Neural cell (in vitro differentiated cells): ENCODE measurements around the gene DACH1. TPM values are rescaled to one million over a fixed set of nuclear protein-coding genes. Genes with fewer than 3 reads are reported as not detected.

Experiments used
- H2AFZ ChIP-seq: fragments of 200-600, 300-800 bp; sonication (generic), shearing (Covaris generic); 2 replicates; pipeline ENCODE4 v1.6.0; 2014; ENCODE audit warnings: low read depth, mild to moderate bottlenecking, antibody characterized with exemption, low read length, moderate library complexity
- H3F3A ChIP-seq: fragments of 200-600 bp; shearing (Covaris generic); 2 replicates; pipeline ENCODE4 v1.6.1; 2016; ENCODE audit warnings: mild to moderate bottlenecking, moderate library complexity, mixed read lengths, antibody characterized with exemption, low read length; ENCODE audit not compliant: insufficient read depth, poor library complexity, severe bottlenecking
- H3K27ac ChIP-seq: fragments of 200-600, 300-800 bp; sonication (generic), shearing (Covaris generic); 2 replicates; pipeline ENCODE4 v1.5.1; 2014; ENCODE audit warnings: mild to moderate bottlenecking, low read length, moderate library complexity
- H3K27me3 ChIP-seq: fragments of 300-800, 200-600 bp; sonication (generic), shearing (Covaris generic); 2 replicates; pipeline ENCODE4 v1.6.0; 2014; ENCODE audit warnings: mild to moderate bottlenecking, low read depth, low read length, moderate library complexity; ENCODE audit not compliant: insufficient read depth
- H3K36me3 ChIP-seq: fragments of 300-800, 200-600 bp; sonication (generic), shearing (Covaris generic); 2 replicates; pipeline ENCODE4 v1.5.1; 2014; ENCODE audit warnings: mild to moderate bottlenecking, antibody characterized with exemption, low read length, moderate library complexity; ENCODE audit not compliant: insufficient read depth
- H3K4me2 ChIP-seq: fragments of 300-800, 200-600 bp; sonication (generic), shearing (Covaris generic); 2 replicates; pipeline ENCODE4 v1.6.0; 2014; ENCODE audit warnings: mild to moderate bottlenecking, low read length
- H3K4me3 ChIP-seq: fragments of 300-800, 200-600 bp; sonication (generic), shearing (Covaris generic); 2 replicates; pipeline ENCODE4 v1.5.1; 2014; ENCODE audit warnings: mild to moderate bottlenecking, low read length, moderate library complexity
- H3K79me2 ChIP-seq: fragments of 200-600 bp; shearing (Covaris generic); replicated peaks from 2 replicates; pipeline ENCODE4 v1.6.0; 2014; ENCODE audit warnings: mild to moderate bottlenecking, low read length, moderate library complexity; ENCODE audit not compliant: insufficient read depth
- H3K9ac ChIP-seq: fragments of 300-800, 200-600 bp; sonication (generic), shearing (Covaris generic); 2 replicates; pipeline ENCODE4 v1.6.1; 2016; ENCODE audit warnings: mild to moderate bottlenecking, low read length, mixed read lengths
- H3K9me2 ChIP-seq: fragments of 200-600 bp; shearing (Covaris generic); 2 replicates; pipeline ENCODE4 v1.6.1; 2016; ENCODE audit warnings: mild to moderate bottlenecking, low read length, mixed read lengths; ENCODE audit not compliant: insufficient read depth
- H3K9me3 ChIP-seq: fragments of 200-600, 300-800 bp; sonication (generic), shearing (Covaris generic); 2 replicates; pipeline ENCODE4 v1.6.1; 2016; ENCODE audit warnings: mild to moderate bottlenecking, mixed run types, low read length, moderate library complexity, mixed read lengths
- H4K20me1 ChIP-seq: fragments of 200-600 bp; shearing (Covaris generic); 2 replicates; pipeline ENCODE4 v1.6.1; 2016; ENCODE audit warnings: mild to moderate bottlenecking, mixed run types; ENCODE audit not compliant: insufficient read depth
- EP300 ChIP-seq: fragments of 450-650 bp; conservative IDR thresholded peaks from 2 replicates; pipeline ENCODE4 v1.6.1; 2014; ENCODE audit warnings: antibody characterized with exemption, mild to moderate bottlenecking, moderate library complexity; ENCODE audit not compliant: poor library complexity, severe bottlenecking
- EZH2 ChIP-seq: fragments of 200-600, 300-800 bp; shearing (Covaris generic), sonication (generic); IDR thresholded peaks from 2 replicates; pipeline ENCODE4 v1.6.1; 2014; ENCODE audit warnings: antibody characterized with exemption, low read length, borderline replicate concordance, mild to moderate bottlenecking; ENCODE audit not compliant: insufficient read depth, poor library complexity, severe bottlenecking
- MXI1 ChIP-seq: fragments of 450-650 bp; conservative IDR thresholded peaks from 2 replicates; pipeline ENCODE4 v1.6.1; 2014; ENCODE audit warnings: antibody characterized with exemption, mild to moderate bottlenecking; ENCODE audit not compliant: poor library complexity, severe bottlenecking
- POLR2AphosphoS5 ChIP-seq: IDR thresholded peaks from 2 replicates; pipeline ENCODE4 v1.6.1; 2012
- RAD21 ChIP-seq: fragments of 450-650 bp; conservative IDR thresholded peaks from 2 replicates; pipeline ENCODE4 v1.6.1; 2014; ENCODE audit warnings: antibody characterized with exemption, mild to moderate bottlenecking, moderate library complexity
- SMC3 ChIP-seq: fragments of 450-650 bp; conservative IDR thresholded peaks from 2 replicates; pipeline ENCODE4 v1.6.1; 2014; ENCODE audit warnings: antibody characterized with exemption, mild to moderate bottlenecking, moderate library complexity; ENCODE audit not compliant: poor library complexity
- TAF1 ChIP-seq: IDR thresholded peaks from 2 replicates; pipeline ENCODE4 v1.6.1; 2012; ENCODE audit warnings: low read depth
- polyA plus RNA-seq: library from polyadenylated mRNA; depleted of rRNA; stranded (reverse); fragments of >200 nt; gene quantifications from 2 replicates; pipeline ENCODE4 v1.2.3, GENCODE V29; 2014
- TF ChIP-seq, protein P1 (sequence below): IDR thresholded peaks from 2 replicates; pipeline ENCODE4 v1.6.1; 2012; ENCODE audit warnings: borderline replicate concordance
- TF ChIP-seq, protein P2 (sequence below): fragments of 450-650 bp; IDR thresholded peaks from 2 replicates; pipeline ENCODE4 v1.5.1; 2014; ENCODE audit warnings: antibody characterized with exemption, mild to moderate bottlenecking, moderate library complexity; ENCODE audit not compliant: poor library complexity, severe bottlenecking

DACH1 gene
- polyA plus RNA-seq, 1 donor from 2014 or later = 20.0 TPM

- no peaks in the 10 kb centered on the region for H3K79me2 ChIP-seq
- H3K4me2 ChIP-seq = peak overlapping the region; percentile 25
- H3K36me3 ChIP-seq = no peaks in the 10 kb centered on the region
These were observed 108.2 kb downstream of the DACH1 start for GRCh38 chr13:71758828-71759227.

GRCh38 chr13:71754407-71754974 is 112.5 kb downstream of the DACH1 start:
- Histone ChIP-seq H3K9me3 (no peaks in the 10 kb centered on the region), H3F3A (peaks cover 2% of the 10 kb centered on the region), H3K9me2 (no peaks in the 10 kb centered on the region), H3K36me3 (no peaks in the 10 kb centered on the region), H3K79me2 (no peaks in the 10 kb centered on the region), H2AFZ (no peak overlapping the region), H3K4me2 (no peak overlapping the region), H4K20me1 (no peaks in the 10 kb centered on the region), H3K27me3 (peaks cover 4% of the 10 kb centered on the region), H3K9ac (no peak overlapping the region), H3K27ac (no peak overlapping the region), H3K4me3 (no peak overlapping the region)
- TF ChIP-seq MXI1 (no peak), EP300 (no peak), RAD21 (no peak), TAF1 (no peak), SMC3 (no peak), POLR2AphosphoS5 (no peak), EZH2 (no peak)
- TF ChIP-seq, protein P1, sequence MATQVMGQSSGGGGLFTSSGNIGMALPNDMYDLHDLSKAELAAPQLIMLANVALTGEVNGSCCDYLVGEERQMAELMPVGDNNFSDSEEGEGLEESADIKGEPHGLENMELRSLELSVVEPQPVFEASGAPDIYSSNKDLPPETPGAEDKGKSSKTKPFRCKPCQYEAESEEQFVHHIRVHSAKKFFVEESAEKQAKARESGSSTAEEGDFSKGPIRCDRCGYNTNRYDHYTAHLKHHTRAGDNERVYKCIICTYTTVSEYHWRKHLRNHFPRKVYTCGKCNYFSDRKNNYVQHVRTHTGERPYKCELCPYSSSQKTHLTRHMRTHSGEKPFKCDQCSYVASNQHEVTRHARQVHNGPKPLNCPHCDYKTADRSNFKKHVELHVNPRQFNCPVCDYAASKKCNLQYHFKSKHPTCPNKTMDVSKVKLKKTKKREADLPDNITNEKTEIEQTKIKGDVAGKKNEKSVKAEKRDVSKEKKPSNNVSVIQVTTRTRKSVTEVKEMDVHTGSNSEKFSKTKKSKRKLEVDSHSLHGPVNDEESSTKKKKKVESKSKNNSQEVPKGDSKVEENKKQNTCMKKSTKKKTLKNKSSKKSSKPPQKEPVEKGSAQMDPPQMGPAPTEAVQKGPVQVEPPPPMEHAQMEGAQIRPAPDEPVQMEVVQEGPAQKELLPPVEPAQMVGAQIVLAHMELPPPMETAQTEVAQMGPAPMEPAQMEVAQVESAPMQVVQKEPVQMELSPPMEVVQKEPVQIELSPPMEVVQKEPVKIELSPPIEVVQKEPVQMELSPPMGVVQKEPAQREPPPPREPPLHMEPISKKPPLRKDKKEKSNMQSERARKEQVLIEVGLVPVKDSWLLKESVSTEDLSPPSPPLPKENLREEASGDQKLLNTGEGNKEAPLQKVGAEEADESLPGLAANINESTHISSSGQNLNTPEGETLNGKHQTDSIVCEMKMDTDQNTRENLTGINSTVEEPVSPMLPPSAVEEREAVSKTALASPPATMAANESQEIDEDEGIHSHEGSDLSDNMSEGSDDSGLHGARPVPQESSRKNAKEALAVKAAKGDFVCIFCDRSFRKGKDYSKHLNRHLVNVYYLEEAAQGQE = no peak
- TF ChIP-seq, protein P2, sequence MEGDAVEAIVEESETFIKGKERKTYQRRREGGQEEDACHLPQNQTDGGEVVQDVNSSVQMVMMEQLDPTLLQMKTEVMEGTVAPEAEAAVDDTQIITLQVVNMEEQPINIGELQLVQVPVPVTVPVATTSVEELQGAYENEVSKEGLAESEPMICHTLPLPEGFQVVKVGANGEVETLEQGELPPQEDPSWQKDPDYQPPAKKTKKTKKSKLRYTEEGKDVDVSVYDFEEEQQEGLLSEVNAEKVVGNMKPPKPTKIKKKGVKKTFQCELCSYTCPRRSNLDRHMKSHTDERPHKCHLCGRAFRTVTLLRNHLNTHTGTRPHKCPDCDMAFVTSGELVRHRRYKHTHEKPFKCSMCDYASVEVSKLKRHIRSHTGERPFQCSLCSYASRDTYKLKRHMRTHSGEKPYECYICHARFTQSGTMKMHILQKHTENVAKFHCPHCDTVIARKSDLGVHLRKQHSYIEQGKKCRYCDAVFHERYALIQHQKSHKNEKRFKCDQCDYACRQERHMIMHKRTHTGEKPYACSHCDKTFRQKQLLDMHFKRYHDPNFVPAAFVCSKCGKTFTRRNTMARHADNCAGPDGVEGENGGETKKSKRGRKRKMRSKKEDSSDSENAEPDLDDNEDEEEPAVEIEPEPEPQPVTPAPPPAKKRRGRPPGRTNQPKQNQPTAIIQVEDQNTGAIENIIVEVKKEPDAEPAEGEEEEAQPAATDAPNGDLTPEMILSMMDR = no peak

More at GRCh38 chr13:71758828-71759227, 108.2 kb downstream of the DACH1 start:
- no peaks in the 10 kb centered on the region for H3K9me3 ChIP-seq
- no peak overlapping the region for H3K27ac ChIP-seq
- no peaks in the 10 kb centered on the region for H3K9me2 ChIP-seq
- H4K20me1 ChIP-seq = no peaks in the 10 kb centered on the region
- H3K9ac ChIP-seq = no peak overlapping the region
- TF ChIP-seq MXI1 (no peak), EZH2 (no peak), SMC3 (no peak), TAF1 (no peak), RAD21 (no peak)
- TF ChIP-seq, protein P2 = no peak
- TF ChIP-seq, protein P1 = no peak
- no peak overlapping the region for H3K4me3 ChIP-seq
- H3F3A ChIP-seq = peaks cover 8% of the 10 kb centered on the region
- H3K27me3 ChIP-seq = peaks cover 4% of the 10 kb centered on the region
- no peak overlapping the region for H2AFZ ChIP-seq
